ENCODE data around the gene MB. TPM values are rescaled to one million over a fixed set of nuclear protein-coding genes. Genes with fewer than 3 reads are reported as not detected.

Gene MB
- total RNA-seq, 1 experiment from 2014 or later = 17.3 TPM

DNA sequence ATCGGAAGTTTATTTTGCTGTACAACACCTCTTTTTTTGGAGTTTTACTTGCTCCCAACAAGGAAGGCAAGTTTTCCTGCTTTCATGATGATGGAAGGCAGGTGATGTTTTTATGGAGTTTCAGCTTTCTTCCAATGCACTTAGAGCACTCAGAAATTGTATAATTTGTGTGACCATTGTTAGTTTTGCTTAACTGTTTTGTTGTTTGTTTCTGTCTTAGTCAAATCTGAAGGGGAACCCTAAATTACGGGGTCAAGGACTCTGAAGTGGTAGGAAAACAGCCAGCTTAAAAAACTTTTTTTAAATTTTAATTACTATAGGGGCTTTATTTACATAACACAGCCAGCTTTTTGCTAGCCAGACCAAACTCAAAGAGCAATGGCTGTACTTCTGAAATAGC lies 45.8 kb upstream of the MB start:
- in situ Hi-C loops (cut with HindIII; ENCODE audit: low pct_unique_long_range_greater_than_20kb, low sequenced_read_pairs) = no loop called here
- H3K4me3 ChIP-seq (ENCODE audit: low read depth in 2 of 2, low read length in 2 of 2) = no peak overlapping the region
- TF ChIP-seq POLR2AphosphoS5 (IDR thresholded peaks at IDR 0.05; ENCODE audit: low read depth, low read length) = no peak
- TF ChIP-seq, protein P1, sequence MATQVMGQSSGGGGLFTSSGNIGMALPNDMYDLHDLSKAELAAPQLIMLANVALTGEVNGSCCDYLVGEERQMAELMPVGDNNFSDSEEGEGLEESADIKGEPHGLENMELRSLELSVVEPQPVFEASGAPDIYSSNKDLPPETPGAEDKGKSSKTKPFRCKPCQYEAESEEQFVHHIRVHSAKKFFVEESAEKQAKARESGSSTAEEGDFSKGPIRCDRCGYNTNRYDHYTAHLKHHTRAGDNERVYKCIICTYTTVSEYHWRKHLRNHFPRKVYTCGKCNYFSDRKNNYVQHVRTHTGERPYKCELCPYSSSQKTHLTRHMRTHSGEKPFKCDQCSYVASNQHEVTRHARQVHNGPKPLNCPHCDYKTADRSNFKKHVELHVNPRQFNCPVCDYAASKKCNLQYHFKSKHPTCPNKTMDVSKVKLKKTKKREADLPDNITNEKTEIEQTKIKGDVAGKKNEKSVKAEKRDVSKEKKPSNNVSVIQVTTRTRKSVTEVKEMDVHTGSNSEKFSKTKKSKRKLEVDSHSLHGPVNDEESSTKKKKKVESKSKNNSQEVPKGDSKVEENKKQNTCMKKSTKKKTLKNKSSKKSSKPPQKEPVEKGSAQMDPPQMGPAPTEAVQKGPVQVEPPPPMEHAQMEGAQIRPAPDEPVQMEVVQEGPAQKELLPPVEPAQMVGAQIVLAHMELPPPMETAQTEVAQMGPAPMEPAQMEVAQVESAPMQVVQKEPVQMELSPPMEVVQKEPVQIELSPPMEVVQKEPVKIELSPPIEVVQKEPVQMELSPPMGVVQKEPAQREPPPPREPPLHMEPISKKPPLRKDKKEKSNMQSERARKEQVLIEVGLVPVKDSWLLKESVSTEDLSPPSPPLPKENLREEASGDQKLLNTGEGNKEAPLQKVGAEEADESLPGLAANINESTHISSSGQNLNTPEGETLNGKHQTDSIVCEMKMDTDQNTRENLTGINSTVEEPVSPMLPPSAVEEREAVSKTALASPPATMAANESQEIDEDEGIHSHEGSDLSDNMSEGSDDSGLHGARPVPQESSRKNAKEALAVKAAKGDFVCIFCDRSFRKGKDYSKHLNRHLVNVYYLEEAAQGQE (IDR thresholded peaks at IDR 0.05; ENCODE audit: insufficient read depth in 1 of 2, low read depth in 2 of 2, low read length in 1 of 2) = no peak
- TF ChIP-seq, protein P2, sequence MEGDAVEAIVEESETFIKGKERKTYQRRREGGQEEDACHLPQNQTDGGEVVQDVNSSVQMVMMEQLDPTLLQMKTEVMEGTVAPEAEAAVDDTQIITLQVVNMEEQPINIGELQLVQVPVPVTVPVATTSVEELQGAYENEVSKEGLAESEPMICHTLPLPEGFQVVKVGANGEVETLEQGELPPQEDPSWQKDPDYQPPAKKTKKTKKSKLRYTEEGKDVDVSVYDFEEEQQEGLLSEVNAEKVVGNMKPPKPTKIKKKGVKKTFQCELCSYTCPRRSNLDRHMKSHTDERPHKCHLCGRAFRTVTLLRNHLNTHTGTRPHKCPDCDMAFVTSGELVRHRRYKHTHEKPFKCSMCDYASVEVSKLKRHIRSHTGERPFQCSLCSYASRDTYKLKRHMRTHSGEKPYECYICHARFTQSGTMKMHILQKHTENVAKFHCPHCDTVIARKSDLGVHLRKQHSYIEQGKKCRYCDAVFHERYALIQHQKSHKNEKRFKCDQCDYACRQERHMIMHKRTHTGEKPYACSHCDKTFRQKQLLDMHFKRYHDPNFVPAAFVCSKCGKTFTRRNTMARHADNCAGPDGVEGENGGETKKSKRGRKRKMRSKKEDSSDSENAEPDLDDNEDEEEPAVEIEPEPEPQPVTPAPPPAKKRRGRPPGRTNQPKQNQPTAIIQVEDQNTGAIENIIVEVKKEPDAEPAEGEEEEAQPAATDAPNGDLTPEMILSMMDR (IDR thresholded peaks at IDR 0.05) = no peak
- H3K27me3 ChIP-seq (ENCODE audit: control insufficient read depth, insufficient read depth, low read length) = no peaks in the 10 kb centered on the region
- no peaks in the 10 kb centered on the region for H3K36me3 ChIP-seq (ENCODE audit: control insufficient read depth, insufficient read depth, low read length)
- ChIA-PET CTCF (interaction anchor here (0.6 kb wide), 1 partner anchor 13 kb away, joined by 5 read pairs; no protein-coding TSS in a partner anchor), POLR2A (interaction anchor here (0.6 kb wide), 1 partner anchor 41 kb away, joined by 4 read pairs; no protein-coding TSS in a partner anchor)
- no peaks in the 10 kb centered on the region for H3K4me1 ChIP-seq (ENCODE audit: control insufficient read depth, insufficient read depth, low read length)
- intact Hi-C loops (cut with micrococcal nuclease; ENCODE audit: unreplicated experiment) = no loop called here
- H3K9me3 ChIP-seq (ENCODE audit: control insufficient read depth, insufficient read depth, low read depth, low read length) = peaks cover 6% of the 10 kb centered on the region; the same call in 1 of the 2 replicates
- no peak overlapping the region for H3K27ac ChIP-seq (ENCODE audit: low read length)
- DNase-seq (ENCODE audit: low read depth, low spot score) (no peak), ATAC-seq (no peak)
- BruUV-seq (replicated peaks) = no TSS peak

DNA sequence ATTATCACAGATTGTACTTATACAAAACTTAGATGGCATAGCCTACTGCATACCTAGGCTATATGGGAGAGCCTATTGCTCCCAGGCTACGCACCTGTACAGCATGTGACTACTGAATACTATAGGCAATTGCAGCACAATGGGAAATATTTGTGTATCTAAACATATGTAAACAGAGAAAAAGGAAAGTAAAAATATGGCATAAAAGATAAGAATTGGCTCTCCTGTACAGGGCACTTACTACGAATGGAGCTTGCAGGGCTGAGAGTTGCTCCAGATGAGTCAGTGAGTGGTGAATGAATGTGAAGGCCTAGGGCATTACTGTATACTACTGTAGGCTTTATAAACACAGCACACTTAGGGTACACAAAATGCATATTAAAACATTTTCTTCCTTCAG lies 44.3 kb upstream of the MB start:
- H3K4me1 ChIP-seq (ENCODE audit: control insufficient read depth, insufficient read depth, low read length) = no peaks in the 10 kb centered on the region
- no peaks in the 10 kb centered on the region for H3K36me3 ChIP-seq (ENCODE audit: control insufficient read depth, insufficient read depth, low read length)
- H3K9me3 ChIP-seq (ENCODE audit: control insufficient read depth, insufficient read depth, low read depth, low read length) = peaks cover 6% of the 10 kb centered on the region; the same call in 1 of the 2 replicates
- ATAC-seq = no peak
- in situ Hi-C loops (cut with HindIII; ENCODE audit: low pct_unique_long_range_greater_than_20kb, low sequenced_read_pairs) (no loop called here), intact Hi-C loops (cut with micrococcal nuclease; ENCODE audit: unreplicated experiment) (no loop called here)
- CTCF ChIA-PET = no interaction called here
- H3K27me3 ChIP-seq (ENCODE audit: control insufficient read depth, insufficient read depth, low read length) = no peaks in the 10 kb centered on the region
- H3K27ac ChIP-seq (ENCODE audit: low read length) = no peak overlapping the region
- POLR2A ChIA-PET = no interaction called here
- BruUV-seq (replicated peaks) = no TSS peak
- H3K4me3 ChIP-seq (ENCODE audit: low read depth in 2 of 2, low read length in 2 of 2) = no peak overlapping the region
- DNase-seq (ENCODE audit: low read depth, low spot score) = no peak
- no peak for TF ChIP-seq SIN3A (IDR thresholded peaks at IDR 0.05; ENCODE audit: borderline replicate concordance, insufficient read depth, low read depth, low read length)
- TF ChIP-seq, protein P1 (IDR thresholded peaks at IDR 0.05; ENCODE audit: insufficient read depth in 1 of 2, low read depth in 2 of 2, low read length in 1 of 2) = no peak
- TF ChIP-seq, protein P2 (IDR thresholded peaks at IDR 0.05) = no peak
- no peak for TF ChIP-seq TCF7L2 (IDR thresholded peaks at IDR 0.05; ENCODE audit: low read depth, low read length)
- TF ChIP-seq POLR2AphosphoS5 (IDR thresholded peaks at IDR 0.05; ENCODE audit: low read depth, low read length) = no peak
